ENCODE results near the gene PHETA1.

The PHETA1 gene

DNA sequence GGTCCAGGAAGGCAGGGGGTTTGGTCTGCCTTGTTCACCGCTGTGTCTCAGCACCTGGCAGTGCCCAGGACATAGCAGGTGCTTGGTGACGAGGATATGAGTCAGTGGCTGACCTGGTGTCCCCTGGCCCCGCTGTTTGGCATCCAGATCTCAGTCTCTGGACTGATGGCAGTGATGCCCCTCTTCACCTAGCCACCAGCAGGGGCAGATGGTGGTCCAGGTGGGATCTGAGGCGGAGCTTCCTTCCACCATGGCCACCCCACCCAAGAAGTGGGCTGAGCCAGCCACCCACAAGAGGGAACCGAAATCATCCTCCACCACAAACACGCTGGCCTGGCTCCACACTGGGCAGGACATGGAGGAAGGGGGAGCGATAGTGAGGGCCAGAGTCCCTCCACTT is 20.7 kb upstream of the PHETA1 start:
- H3K36me3 ChIP-seq (ENCODE audit: insufficient read depth, low read length) = no peaks in the 10 kb centered on the region
- H3K4me2 ChIP-seq (ENCODE audit: insufficient read depth, low read length) = no peak overlapping the region
- TF ChIP-seq EZH2 (IDR thresholded peaks at IDR 0.05; ENCODE audit: borderline replicate concordance, low read depth, low read length, severe bottlenecking) = no peak
- DNase-seq = no peak
- peaks cover 4% of the 10 kb centered on the region for H3K27me3 ChIP-seq (ENCODE audit: insufficient read depth, low read length, poor library complexity)
- H3K4me1 ChIP-seq (ENCODE audit: insufficient read depth, low read length) = no peaks in the 10 kb centered on the region
- H3K79me2 ChIP-seq (ENCODE audit: insufficient read depth, low read length) = no peaks in the 10 kb centered on the region
- H3K9ac ChIP-seq (ENCODE audit: low read depth, low read length) = no peak overlapping the region
- no peak overlapping the region for H3K27ac ChIP-seq (ENCODE audit: low read length)
- no peak overlapping the region for H3K4me3 ChIP-seq (ENCODE audit: low read depth in 1 of 2, low read length in 2 of 2)
- H3K9me3 ChIP-seq (ENCODE audit: insufficient read depth, low read length, severe bottlenecking) = no peaks in the 10 kb centered on the region
- no peaks in the 10 kb centered on the region; the same call in 1 of the 2 replicates for H4K20me1 ChIP-seq (ENCODE audit: insufficient read depth, low read length)
- H2AFZ ChIP-seq (ENCODE audit: low read depth, low read length) = no peak overlapping the region
- no peak for ATAC-seq (ENCODE audit: insufficient read depth, low read depth)

- DNase-seq (no peak), ATAC-seq (ENCODE audit: insufficient read depth, low read depth) (no peak)
- Histone ChIP-seq H4K20me1 (ENCODE audit: insufficient read depth, low read length) (no peaks in the 10 kb centered on the region; the same call in 1 of the 2 replicates), H3K9ac (ENCODE audit: low read depth, low read length) (no peak overlapping the region), H3K27ac (ENCODE audit: low read length) (no peak overlapping the region), H3K4me3 (ENCODE audit: low read depth in 1 of 2, low read length in 2 of 2) (no peak overlapping the region), H3K36me3 (ENCODE audit: insufficient read depth, low read length) (no peaks in the 10 kb centered on the region), H3K4me2 (ENCODE audit: insufficient read depth, low read length) (no peak overlapping the region), H3K27me3 (ENCODE audit: insufficient read depth, low read length, poor library complexity) (peaks cover 4% of the 10 kb centered on the region), H3K79me2 (ENCODE audit: insufficient read depth, low read length) (no peaks in the 10 kb centered on the region), H2AFZ (ENCODE audit: low read depth, low read length) (no peak overlapping the region), H3K4me1 (ENCODE audit: insufficient read depth, low read length) (no peaks in the 10 kb centered on the region), H3K9me3 (ENCODE audit: insufficient read depth, low read length, severe bottlenecking) (no peaks in the 10 kb centered on the region)
- TF ChIP-seq, protein P1, sequence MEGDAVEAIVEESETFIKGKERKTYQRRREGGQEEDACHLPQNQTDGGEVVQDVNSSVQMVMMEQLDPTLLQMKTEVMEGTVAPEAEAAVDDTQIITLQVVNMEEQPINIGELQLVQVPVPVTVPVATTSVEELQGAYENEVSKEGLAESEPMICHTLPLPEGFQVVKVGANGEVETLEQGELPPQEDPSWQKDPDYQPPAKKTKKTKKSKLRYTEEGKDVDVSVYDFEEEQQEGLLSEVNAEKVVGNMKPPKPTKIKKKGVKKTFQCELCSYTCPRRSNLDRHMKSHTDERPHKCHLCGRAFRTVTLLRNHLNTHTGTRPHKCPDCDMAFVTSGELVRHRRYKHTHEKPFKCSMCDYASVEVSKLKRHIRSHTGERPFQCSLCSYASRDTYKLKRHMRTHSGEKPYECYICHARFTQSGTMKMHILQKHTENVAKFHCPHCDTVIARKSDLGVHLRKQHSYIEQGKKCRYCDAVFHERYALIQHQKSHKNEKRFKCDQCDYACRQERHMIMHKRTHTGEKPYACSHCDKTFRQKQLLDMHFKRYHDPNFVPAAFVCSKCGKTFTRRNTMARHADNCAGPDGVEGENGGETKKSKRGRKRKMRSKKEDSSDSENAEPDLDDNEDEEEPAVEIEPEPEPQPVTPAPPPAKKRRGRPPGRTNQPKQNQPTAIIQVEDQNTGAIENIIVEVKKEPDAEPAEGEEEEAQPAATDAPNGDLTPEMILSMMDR (IDR thresholded peaks at IDR 0.05; ENCODE audit: borderline replicate concordance, extremely low read depth, low read length, poor library complexity, severe bottlenecking) = no peak
- TF ChIP-seq EZH2 (IDR thresholded peaks at IDR 0.05; ENCODE audit: borderline replicate concordance, low read depth, low read length, severe bottlenecking) = no peak
These were observed 18.9 kb upstream of the PHETA1 start for GRCh38 chr12:111387747-111388323.

DNA sequence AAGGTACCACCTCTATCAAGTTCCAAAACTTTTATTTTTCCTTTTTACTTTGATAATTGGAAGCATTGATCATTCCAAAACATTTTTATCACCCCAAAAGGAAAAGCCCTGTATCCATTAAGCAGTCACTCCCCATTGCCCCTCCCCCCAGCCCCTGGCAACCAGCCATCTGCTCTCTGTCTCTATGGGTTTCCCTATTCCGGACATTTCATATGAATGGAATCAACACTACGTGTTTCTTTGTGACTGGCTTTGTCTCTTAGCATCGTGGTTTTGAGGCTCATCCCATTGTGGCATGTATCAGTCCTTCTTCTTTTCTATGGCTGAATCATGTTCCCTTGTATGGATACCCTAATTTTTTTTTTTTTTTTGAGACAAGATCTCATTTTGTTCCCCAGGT is 18.0 kb upstream of the PHETA1 start:
- H3K9ac ChIP-seq (ENCODE audit: low read depth, low read length) = no peak overlapping the region
- no peak overlapping the region for H2AFZ ChIP-seq (ENCODE audit: low read depth, low read length)
- no peaks in the 10 kb centered on the region; the same call in 1 of the 2 replicates for H4K20me1 ChIP-seq (ENCODE audit: insufficient read depth, low read length)
- no peaks in the 10 kb centered on the region for H3K4me1 ChIP-seq (ENCODE audit: insufficient read depth, low read length)
- H3K4me2 ChIP-seq (ENCODE audit: insufficient read depth, low read length) = no peak overlapping the region
- no peak overlapping the region for H3K4me3 ChIP-seq (ENCODE audit: low read depth in 1 of 2, low read length in 2 of 2)
- H3K9me3 ChIP-seq (ENCODE audit: insufficient read depth, low read length, severe bottlenecking) = no peaks in the 10 kb centered on the region
- ATAC-seq (ENCODE audit: insufficient read depth, low read depth) (no peak), DNase-seq (no peak)
- H3K36me3 ChIP-seq (ENCODE audit: insufficient read depth, low read length) = no peaks in the 10 kb centered on the region
- H3K27me3 ChIP-seq (ENCODE audit: insufficient read depth, low read length, poor library complexity) = peaks cover 4% of the 10 kb centered on the region
- no peaks in the 10 kb centered on the region for H3K79me2 ChIP-seq (ENCODE audit: insufficient read depth, low read length)
- TF ChIP-seq, protein P1 (IDR thresholded peaks at IDR 0.05; ENCODE audit: borderline replicate concordance, extremely low read depth, low read length, poor library complexity, severe bottlenecking) = no peak
- H3K27ac ChIP-seq (ENCODE audit: low read length) = no peak overlapping the region

GRCh38 chr12:111384596-111384995 is 15.7 kb upstream of the PHETA1 start:
- Histone ChIP-seq H3K9ac (ENCODE audit: low read depth, low read length) (no peak overlapping the region), H3K4me1 (ENCODE audit: insufficient read depth, low read length) (no peaks in the 10 kb centered on the region), H3K79me2 (ENCODE audit: insufficient read depth, low read length) (no peaks in the 10 kb centered on the region), H3K36me3 (ENCODE audit: insufficient read depth, low read length) (no peaks in the 10 kb centered on the region), H2AFZ (ENCODE audit: low read depth, low read length) (no peak overlapping the region), H3K4me2 (ENCODE audit: insufficient read depth, low read length) (no peak overlapping the region), H3K9me3 (ENCODE audit: insufficient read depth, low read length, severe bottlenecking) (no peaks in the 10 kb centered on the region), H4K20me1 (ENCODE audit: insufficient read depth, low read length) (peaks cover 3% of the 10 kb centered on the region; the same call in 1 of the 2 replicates), H3K27me3 (ENCODE audit: insufficient read depth, low read length, poor library complexity) (peaks cover 4% of the 10 kb centered on the region), H3K27ac (ENCODE audit: low read length) (no peak overlapping the region), H3K4me3 (ENCODE audit: low read depth in 1 of 2, low read length in 2 of 2) (no peak overlapping the region)
- no peak for DNase-seq
- TF ChIP-seq, protein P1 (IDR thresholded peaks at IDR 0.05; ENCODE audit: borderline replicate concordance, extremely low read depth, low read length, poor library complexity, severe bottlenecking) = no peak
- no peak for TF ChIP-seq EZH2 (IDR thresholded peaks at IDR 0.05; ENCODE audit: borderline replicate concordance, low read depth, low read length, severe bottlenecking)
- ATAC-seq (ENCODE audit: insufficient read depth, low read depth) = no peak

All from DND-41 (cell line).